GM19452 (cell line): ENCODE results near the gene SGMS1.
A peak's percentile ranks its signal among the peaks of the same experiment; 100 is the strongest.
"Not testable (repeated sequence)": the region's sequence is repeated elsewhere in the genome, so short reads cannot be mapped to it uniquely, and the experiment has no call there.

Experiments used
- ATAC-seq: cut with Tn5 transposase; IDR thresholded peaks from one replicate; pipeline ENCODE4 v1.9.1; 2021; ENCODE audit not compliant: unreplicated experiment

The SGMS1 gene

DNA sequence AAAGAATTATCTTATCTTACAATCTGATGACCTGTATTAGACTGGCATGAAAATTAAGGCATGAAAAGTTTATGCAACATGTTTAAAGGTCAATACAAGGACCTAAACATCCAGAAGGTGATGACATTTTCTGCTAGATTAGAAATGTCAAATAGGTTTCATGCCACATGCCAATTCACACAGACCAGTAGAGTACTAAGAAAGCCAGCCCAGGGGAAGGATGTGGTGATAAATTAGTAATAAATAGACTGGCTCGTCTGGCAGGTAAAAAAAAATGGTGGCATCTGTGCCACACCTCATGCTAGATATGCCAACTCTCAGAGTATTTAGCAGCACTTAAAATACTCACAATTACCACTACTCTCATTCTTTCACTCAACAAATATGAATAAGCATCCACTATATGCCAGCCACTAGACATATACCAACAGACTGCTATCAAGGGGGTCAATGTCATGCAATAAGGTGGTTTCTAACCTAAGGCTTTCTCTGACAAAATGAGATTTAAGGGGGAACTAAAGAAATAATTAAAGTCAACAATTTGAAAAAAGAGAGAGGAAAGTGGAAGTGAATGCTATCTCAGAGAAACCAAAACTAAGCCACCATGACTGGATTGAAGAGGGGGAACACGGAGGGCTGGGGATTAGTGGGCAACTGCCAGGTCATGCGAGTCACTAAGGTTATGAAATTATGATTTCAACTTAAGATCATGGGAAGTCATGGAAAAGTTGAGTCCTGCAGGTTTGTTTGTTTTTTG is 83.5 kb downstream of the SGMS1 start:
- ATAC-seq, result peak; percentile 57

- ATAC-seq, result peak; percentile 36
These were observed 85.0 kb downstream of the SGMS1 start for GRCh38 chr10:50538555-50539398.

DNA sequence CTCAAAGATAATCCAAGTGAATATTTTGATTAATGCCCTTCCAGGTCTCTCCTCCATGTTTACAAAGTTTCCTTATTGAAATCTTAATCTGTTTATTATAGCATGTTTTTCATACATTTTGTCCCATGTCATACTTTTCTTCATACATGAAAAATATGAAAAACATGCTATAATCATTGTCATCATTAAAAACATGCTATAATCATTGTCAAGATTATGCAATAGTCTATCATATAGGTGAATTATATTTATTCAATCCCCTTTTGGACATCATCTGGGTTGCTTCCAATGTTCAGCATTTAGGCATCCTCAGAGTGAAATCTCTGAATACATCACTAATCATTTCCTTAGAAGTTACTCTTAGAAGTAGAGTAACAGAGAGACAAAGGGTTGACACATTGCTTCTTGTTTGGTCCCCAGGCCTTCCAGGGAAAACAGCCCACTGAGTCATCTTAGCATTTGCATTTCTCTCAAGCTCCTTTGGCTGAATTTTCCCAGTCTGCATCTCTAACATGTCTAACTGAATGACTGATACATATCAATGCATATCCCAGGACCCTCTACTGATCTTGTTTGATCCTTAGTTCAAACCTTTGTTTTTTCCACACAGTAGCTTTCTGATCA is 87.0 kb downstream of the SGMS1 start:
- no peak for ATAC-seq

- not testable (repeated sequence) for ATAC-seq
These were observed 88.9 kb downstream of the SGMS1 start for GRCh38 chr10:50534748-50535376.

- ATAC-seq, result no peak
These were observed 90.5 kb downstream of the SGMS1 start for GRCh38 chr10:50533296-50533695.

- no peak for ATAC-seq
These were observed 92.2 kb downstream of the SGMS1 start for GRCh38 chr10:50531388-50532077.

GRCh38 chr10:50529660-50530059 is 94.1 kb downstream of the SGMS1 start:
- no peak for ATAC-seq

- ATAC-seq, result no peak
These were observed 95.5 kb downstream of the SGMS1 start for GRCh38 chr10:50528206-50528605.

- ATAC-seq, result no peak
These were observed 96.2 kb downstream of the SGMS1 start for GRCh38 chr10:50527442-50528043.

GRCh38 chr10:50526185-50526584 is 97.6 kb downstream of the SGMS1 start:
- ATAC-seq, result no peak

DNA sequence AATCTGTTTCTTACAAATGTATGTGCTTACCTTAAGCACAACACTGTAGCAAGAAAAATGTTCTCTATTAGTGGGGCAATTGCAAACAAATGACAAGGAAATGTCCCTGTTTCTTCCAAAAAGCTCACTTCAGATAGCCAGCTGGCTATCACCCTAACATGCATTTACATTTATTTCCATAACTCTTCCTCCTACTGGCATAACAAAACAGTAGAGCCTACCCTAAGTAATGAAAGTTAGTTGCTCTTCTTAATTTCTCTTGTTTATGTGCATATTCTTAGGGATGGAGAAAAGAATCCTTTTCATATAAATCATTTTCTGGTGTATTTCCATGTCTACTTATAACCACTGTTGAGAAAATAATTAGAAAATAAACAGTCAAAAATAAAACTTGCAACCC is 100.4 kb downstream of the SGMS1 start:
- no peak for ATAC-seq

DNA sequence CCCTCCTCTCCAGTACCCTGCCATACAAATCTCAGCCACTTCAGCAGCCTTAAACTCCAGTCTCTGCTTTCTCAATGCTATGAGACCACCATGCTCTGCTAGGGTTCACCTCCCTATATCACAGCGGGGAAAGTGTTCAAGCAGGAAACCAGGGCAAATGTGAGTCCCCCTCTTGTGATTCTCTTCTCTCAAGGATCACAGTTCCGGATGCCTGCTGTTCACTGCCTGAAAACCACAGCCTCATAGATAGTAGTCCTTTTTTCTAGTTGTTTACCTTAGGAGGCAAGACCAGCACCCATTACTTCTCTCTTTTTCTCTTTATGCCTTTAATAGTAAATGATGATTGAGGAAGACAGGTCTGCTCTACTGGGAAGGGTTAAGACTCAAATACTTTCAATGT is 100.8 kb downstream of the SGMS1 start:
- no peak for ATAC-seq

DNA sequence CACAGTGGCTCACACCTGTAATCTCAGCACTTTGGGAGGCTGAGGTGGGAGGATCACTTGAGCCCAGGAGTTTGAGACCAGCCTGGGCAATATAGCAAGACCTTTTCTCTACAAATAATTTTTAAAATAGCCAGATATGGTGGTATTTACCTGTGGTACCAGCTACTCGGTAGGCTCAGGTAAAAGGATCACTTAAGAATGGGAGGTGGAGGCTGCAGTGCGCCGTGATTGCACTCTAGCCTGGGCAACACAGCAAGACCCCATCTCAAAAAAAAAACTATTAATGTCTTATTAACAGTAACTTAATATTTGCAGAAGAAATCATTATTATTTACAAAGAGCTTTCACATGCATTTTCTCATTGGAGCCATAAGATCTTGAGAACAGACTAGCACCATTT is 103.6 kb downstream of the SGMS1 start:
- ATAC-seq, result no peak

GRCh38 chr10:50517626-50518025 is 106.1 kb downstream of the SGMS1 start:
- ATAC-seq, result no peak

DNA sequence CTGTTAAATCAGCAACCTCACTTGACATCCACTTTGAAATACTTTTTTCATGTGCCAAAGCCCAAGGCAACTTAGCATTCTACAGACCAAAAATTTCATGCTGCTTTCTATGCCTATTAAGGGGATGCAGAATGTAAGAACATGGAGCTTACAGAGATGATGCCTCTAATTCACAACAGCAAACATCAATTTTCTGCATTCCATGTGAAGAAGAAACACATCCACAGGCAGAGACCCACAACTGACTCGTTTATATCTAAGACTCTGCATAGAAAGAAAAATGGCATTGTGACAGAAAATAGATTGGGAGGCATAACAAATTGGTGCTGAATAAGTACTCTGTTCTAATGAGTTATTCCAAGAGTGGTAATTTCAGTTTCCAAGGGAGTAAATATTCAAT is 107.6 kb downstream of the SGMS1 start:
- ATAC-seq, result no peak

- ATAC-seq, result no peak
These were observed 108.3 kb downstream of the SGMS1 start for GRCh38 chr10:50515420-50515819.

- no peak for ATAC-seq
These were observed 108.8 kb downstream of the SGMS1 start for GRCh38 chr10:50514995-50515394.

- ATAC-seq, result no peak
These were observed 109.8 kb downstream of the SGMS1 start for GRCh38 chr10:50513956-50514355.

GRCh38 chr10:50512743-50513416 is 110.9 kb downstream of the SGMS1 start:
- ATAC-seq, result peak; percentile 34

- ATAC-seq, result peak; percentile 33
These were observed 111.6 kb downstream of the SGMS1 start for GRCh38 chr10:50512214-50512595.
